Keratinocyte (primary cell): Measurements from ENCODE around the gene CDK15.

Experiments used
- EZH2 ChIP-seq: IDR thresholded peaks from one replicate; pipeline ENCODE4 v1.6.1; 2012; ENCODE audit warnings: inconsistent platforms, mild to moderate bottlenecking, low read length, moderate library complexity
- TF ChIP-seq, protein P1 (sequence below), 3 experiments: IDR thresholded peaks in 1 of 3; conservative IDR thresholded peaks in 1 of 3; optimal IDR thresholded peaks in 1 of 3; 2 replicates in 2 of 3; 3 replicates in 1 of 3; pipeline versions ENCODE3 to v1.5.1; 2011; ENCODE audit warnings: low read length in 3 of 3, mild to moderate bottlenecking in 3 of 3, moderate library complexity in 2 of 3, control low read depth in 1 of 3, inconsistent platforms in 1 of 3; ENCODE audit not compliant: insufficient read depth in 2 of 3; ENCODE audit errors: extremely low read depth in 1 of 3

DNA sequence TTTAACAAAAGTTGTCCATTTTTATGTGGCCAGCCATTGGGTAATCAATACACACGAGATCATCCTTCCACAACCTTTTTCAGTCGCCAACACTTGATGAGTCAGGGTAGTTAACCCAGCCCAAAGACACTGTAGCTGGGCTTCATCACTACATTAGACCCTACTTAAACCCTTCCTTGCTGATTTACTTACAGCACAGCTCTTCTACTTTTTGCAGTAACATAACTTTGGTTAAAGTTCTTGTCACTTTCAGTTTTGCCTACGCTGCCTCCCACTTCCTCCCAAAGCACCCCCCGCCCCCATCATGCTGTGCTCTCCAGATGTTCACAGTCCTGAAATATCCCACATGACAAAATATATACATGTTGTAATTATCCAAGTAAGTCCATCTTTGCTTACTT is 103.6 kb downstream of the CDK15 start:
- TF ChIP-seq, protein P1, sequence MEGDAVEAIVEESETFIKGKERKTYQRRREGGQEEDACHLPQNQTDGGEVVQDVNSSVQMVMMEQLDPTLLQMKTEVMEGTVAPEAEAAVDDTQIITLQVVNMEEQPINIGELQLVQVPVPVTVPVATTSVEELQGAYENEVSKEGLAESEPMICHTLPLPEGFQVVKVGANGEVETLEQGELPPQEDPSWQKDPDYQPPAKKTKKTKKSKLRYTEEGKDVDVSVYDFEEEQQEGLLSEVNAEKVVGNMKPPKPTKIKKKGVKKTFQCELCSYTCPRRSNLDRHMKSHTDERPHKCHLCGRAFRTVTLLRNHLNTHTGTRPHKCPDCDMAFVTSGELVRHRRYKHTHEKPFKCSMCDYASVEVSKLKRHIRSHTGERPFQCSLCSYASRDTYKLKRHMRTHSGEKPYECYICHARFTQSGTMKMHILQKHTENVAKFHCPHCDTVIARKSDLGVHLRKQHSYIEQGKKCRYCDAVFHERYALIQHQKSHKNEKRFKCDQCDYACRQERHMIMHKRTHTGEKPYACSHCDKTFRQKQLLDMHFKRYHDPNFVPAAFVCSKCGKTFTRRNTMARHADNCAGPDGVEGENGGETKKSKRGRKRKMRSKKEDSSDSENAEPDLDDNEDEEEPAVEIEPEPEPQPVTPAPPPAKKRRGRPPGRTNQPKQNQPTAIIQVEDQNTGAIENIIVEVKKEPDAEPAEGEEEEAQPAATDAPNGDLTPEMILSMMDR (optimal IDR thresholded peaks at IDR 0.05 in 1 of 3, IDR thresholded peaks at IDR 0.05 in 1 of 3, conservative IDR thresholded peaks at IDR 0.05 in 1 of 3; ENCODE audit: extremely low read depth in 1 of 3, insufficient read depth in 2 of 3, low read length in 3 of 3): no peak
- no peak for TF ChIP-seq EZH2
